ENCODE data around the gene RHOBTB1.
A peak's percentile ranks its signal among the peaks of the same experiment; 100 is the strongest.

Gene RHOBTB1

GRCh38 chr10:60965696-60966095, 21.7 kb upstream of the RHOBTB1 start:
- no peak for DNase-seq (ENCODE audit: low spot score)

GRCh38 chr10:60964257-60965235, 20.6 kb upstream of the RHOBTB1 start:
- DNase-seq (ENCODE audit: low spot score): peak; percentile 75

- DNase-seq (ENCODE audit: low spot score): peak; percentile 23
Observed at GRCh38 chr10:60963441-60964256, 19.7 kb upstream of the RHOBTB1 start.

GRCh38 chr10:60962946-60963345, 19.0 kb upstream of the RHOBTB1 start:
- DNase-seq (ENCODE audit: low spot score): no peak

GRCh38 chr10:60960913-60961312, 16.9 kb upstream of the RHOBTB1 start:
- DNase-seq (ENCODE audit: low spot score): no peak

GRCh38 chr10:60960031-60960430, 16.0 kb upstream of the RHOBTB1 start:
- DNase-seq (ENCODE audit: low spot score): no peak

- no peak for DNase-seq (ENCODE audit: low spot score)
Observed at GRCh38 chr10:60958892-60959601, 15.1 kb upstream of the RHOBTB1 start.

GRCh38 chr10:60957667-60958221, 13.8 kb upstream of the RHOBTB1 start:
- DNase-seq (ENCODE audit: low spot score): no peak

GRCh38 chr10:60955957-60956425, 12.0 kb upstream of the RHOBTB1 start:
- DNase-seq (ENCODE audit: low spot score): no peak

- no peak for DNase-seq (ENCODE audit: low spot score)
Observed at GRCh38 chr10:60955316-60955715, 11.3 kb upstream of the RHOBTB1 start.

GRCh38 chr10:60954035-60954434, 10.1 kb upstream of the RHOBTB1 start:
- no peak for DNase-seq (ENCODE audit: low spot score)

- no peak for DNase-seq (ENCODE audit: low spot score)
Observed at GRCh38 chr10:60953420-60953819, 9.4 kb upstream of the RHOBTB1 start.

- DNase-seq (ENCODE audit: low spot score): no peak
Observed at GRCh38 chr10:60952846-60953220, 8.8 kb upstream of the RHOBTB1 start.

- no peak for DNase-seq (ENCODE audit: low spot score)
Observed at GRCh38 chr10:60952067-60952845, 8.3 kb upstream of the RHOBTB1 start.

- DNase-seq (ENCODE audit: low spot score): no peak
Observed at GRCh38 chr10:60951272-60951724, 7.3 kb upstream of the RHOBTB1 start.

GRCh38 chr10:60950300-60950699, 6.3 kb upstream of the RHOBTB1 start:
- DNase-seq (ENCODE audit: low spot score): no peak

- no peak for DNase-seq (ENCODE audit: low spot score)
Observed at GRCh38 chr10:60948851-60949250, 4.9 kb upstream of the RHOBTB1 start.

GRCh38 chr10:60944910-60945297, 919 bp upstream of the RHOBTB1 start:
- no peak for DNase-seq (ENCODE audit: low spot score)

GRCh38 chr10:60943316-60944057, 498 bp downstream of the RHOBTB1 start:
- DNase-seq (ENCODE audit: low spot score): no peak

GRCh38 chr10:60942788-60943315, 1.1 kb downstream of the RHOBTB1 start:
- no peak for DNase-seq (ENCODE audit: low spot score)
